HG02884 (cell line): ENCODE results near the gene MTA2.
"Not testable (repeated sequence)": the region's sequence is repeated elsewhere in the genome, so short reads cannot be mapped to it uniquely, and the experiment has no call there.

ENCODE experiments used
- ATAC-seq: cut with Tn5 transposase; IDR thresholded peaks from one replicate; pipeline ENCODE4 v1.9.1; 2021; ENCODE audit warnings: mild to moderate bottlenecking, moderate library complexity; ENCODE audit not compliant: unreplicated experiment

The MTA2 gene

DNA sequence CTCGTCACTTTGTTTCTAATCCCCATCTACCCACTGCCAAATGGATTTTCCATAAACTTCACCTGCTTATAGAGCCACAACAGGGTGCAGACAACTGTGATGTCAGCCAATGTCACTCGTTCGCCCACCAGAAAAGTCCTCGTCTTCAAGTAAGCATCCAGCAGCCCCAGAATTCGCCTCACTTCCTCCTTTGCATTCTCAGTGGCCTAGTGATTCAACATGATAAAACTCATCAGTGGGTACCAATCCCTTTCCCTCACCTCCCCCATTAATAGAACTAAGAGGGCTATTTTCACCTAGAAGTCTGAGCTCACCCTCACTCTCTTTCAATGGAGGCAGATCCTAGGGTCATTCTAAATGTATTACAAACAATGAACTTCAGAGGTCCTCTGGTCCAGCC lies 30.8 kb downstream of the MTA2 start:
- not testable (repeated sequence) for ATAC-seq

GRCh38 chr11:62569611-62570010 lies 32.1 kb downstream of the MTA2 start:
- no peak for ATAC-seq

- ATAC-seq: no peak
Observed at GRCh38 chr11:62567018-62567633, 34.5 kb downstream of the MTA2 start.

- no peak for ATAC-seq
Observed at GRCh38 chr11:62566247-62566646, 35.4 kb downstream of the MTA2 start.

GRCh38 chr11:62565100-62565802 lies 36.4 kb downstream of the MTA2 start:
- ATAC-seq: no peak

DNA sequence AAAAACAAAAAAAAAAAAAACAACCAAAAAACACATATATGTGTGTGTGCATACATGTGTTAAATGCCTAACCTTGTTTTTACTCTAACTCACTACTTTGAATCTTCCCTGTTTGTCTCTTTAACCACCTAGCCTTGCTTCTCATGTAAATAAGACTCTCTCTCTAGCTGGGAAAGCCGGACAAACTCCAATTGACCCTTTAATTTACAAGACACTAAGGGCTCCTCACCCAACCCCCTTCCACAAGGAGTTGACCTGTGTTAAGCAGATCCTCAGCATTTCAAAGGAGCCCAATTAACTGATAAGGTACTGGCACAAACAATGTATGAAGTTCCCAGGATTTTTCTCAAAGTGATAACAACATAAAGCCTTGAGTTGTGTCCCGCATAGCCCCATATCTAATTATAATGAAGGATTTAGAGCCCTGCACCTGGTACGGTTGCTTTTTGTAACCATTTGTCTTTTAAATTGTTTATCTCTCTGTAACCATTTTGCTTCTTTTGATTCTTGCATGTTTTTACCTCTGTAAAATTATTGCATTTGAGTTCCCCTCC lies 39.9 kb downstream of the MTA2 start:
- ATAC-seq: not testable (repeated sequence)

DNA sequence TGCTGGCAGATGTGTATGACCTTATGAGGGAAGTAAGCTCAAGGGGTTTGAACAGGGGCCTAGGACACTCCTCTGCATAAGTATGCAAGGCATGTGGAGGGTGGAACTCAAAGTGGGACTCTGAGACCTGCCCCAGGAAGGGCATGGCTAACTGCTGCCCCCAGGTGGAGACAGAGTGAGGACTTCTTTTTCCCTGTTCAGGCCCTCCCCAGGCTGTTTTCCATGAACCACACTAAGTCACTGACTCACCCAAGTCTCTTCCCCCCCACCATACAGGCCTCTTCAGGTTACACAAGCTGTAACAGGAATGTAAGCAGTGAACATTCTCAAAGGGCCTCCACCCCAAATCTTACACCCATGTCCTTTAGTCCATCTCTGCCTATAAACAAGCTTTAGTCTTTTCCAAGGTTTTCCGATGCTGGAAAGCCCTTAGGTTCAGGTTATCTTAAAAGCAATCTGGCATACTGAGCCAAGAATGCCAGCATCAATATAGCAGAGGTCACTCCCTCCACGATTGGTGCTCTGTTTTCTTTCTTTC lies 41.0 kb downstream of the MTA2 start:
- no peak for ATAC-seq

DNA sequence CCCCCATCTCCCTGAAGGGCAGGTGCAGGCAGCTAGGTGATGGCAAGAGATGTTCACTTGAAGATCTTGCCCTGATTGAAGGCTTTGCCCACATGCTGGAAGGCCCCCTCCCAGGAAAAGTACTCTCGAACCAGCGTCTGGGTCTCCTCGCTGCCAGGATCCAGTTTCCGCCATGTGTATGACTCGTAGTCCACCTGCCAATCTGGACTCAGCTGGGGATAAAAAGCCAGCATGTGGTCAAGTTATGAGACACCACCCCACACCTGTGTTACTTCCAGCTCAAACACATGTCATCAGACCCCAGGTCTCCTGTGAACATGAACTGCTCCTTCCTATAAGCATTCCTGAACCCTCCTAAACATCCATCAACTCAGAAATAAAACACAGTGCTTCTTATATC lies 42.0 kb downstream of the MTA2 start:
- ATAC-seq: not testable (repeated sequence)

GRCh38 chr11:62559204-62559603 lies 42.5 kb downstream of the MTA2 start:
- ATAC-seq: no peak

- no peak for ATAC-seq
Observed at GRCh38 chr11:62558669-62559068, 43.0 kb downstream of the MTA2 start.

GRCh38 chr11:62556875-62557631 lies 44.6 kb downstream of the MTA2 start:
- peak; percentile 17 for ATAC-seq

GRCh38 chr11:62556108-62556874 lies 45.4 kb downstream of the MTA2 start:
- ATAC-seq: peak; percentile 30

- no peak for ATAC-seq
Observed at GRCh38 chr11:62555464-62556107, 46.1 kb downstream of the MTA2 start.

- ATAC-seq: no peak
Observed at GRCh38 chr11:62554387-62555167, 47.1 kb downstream of the MTA2 start.

- ATAC-seq: no peak
Observed at GRCh38 chr11:62553839-62554361, 47.8 kb downstream of the MTA2 start.

DNA sequence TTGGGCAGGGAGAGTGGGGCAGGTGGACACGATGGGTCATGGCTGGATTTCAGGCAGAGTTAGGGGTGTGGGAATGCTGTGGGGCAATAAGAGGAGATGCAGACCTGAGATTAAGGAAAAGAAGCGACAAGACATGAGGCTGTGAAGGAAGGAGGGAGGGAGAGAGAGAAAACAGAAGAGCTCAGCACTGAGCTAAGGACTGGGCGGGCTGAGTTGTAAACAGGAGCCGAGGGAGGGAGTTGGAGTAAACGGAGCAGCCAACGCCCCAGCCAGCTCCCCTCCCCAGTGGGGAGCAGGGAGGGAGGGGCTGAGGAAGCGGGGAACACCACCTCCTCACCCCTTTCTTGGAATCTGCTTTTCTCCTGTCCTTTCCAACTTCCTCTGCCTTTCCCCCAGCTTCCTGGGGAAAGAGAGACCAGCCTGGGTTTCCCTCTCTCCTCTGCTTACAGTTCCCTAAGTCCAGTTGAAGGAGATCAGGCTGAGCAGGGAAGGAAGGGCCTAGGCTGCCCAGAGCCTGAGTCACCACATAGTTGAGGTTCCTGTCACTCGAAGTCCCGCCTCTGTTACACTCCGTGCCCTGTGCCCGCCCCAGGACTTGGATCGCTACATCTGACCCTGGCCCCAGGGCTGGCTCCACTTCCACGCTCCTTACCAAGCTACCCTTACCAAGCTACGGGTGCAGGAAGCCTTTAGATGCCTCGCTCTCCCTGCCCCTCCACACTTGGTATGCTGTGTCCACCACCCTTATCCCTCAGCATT lies 48.4 kb downstream of the MTA2 start:
- ATAC-seq: no peak

- no peak for ATAC-seq
Observed at GRCh38 chr11:62552485-62553079, 49.1 kb downstream of the MTA2 start.

- not testable (repeated sequence) for ATAC-seq
Observed at GRCh38 chr11:62550478-62550877, 51.2 kb downstream of the MTA2 start.
